Measurements from ENCODE around the gene SGMS1.

GRCh38 chr10:50538555-50539398 lies 85.0 kb downstream of the SGMS1 start:
- TF ChIP-seq CTCF (conservative IDR thresholded peaks at IDR 0.05 in 1 of 2, IDR thresholded peaks at IDR 0.05 in 1 of 2; ENCODE audit: low read depth in 1 of 2, low read length in 2 of 2), result no peak
- no peak for TF ChIP-seq EZH2 (IDR thresholded peaks at IDR 0.05; ENCODE audit: low read length, missing control alignments)
